OCI-LY1 (cell line): Measurements from ENCODE around the gene MYL12B.

Source experiments
- CTCF ChIP-seq: fragments of 200-600 bp; sonication (generic), shearing (Covaris generic); IDR thresholded peaks from 2 replicates; pipeline ENCODE4 v1.5.1; 2017; ENCODE audit warnings: mild to moderate bottlenecking, antibody characterized with exemption, low read length, moderate library complexity, mixed read lengths
- EZH2 ChIP-seq: fragments of 200-600 bp; sonication (generic), shearing (Covaris generic); IDR thresholded peaks from 2 replicates; pipeline ENCODE4 v1.8.0; 2017; ENCODE audit warnings: borderline replicate concordance, mixed run types, mild to moderate bottlenecking, antibody characterized with exemption, low read length, moderate library complexity, mixed read lengths

GRCh38 chr18:3250237-3251107, 11.5 kb upstream of the MYL12B start:
- TF ChIP-seq CTCF (no peak), EZH2 (no peak)
